HepG2 (cell line): ENCODE measurements around the gene ZNF575. TPM values are rescaled to one million over a fixed set of nuclear protein-coding genes. Genes with fewer than 3 reads are reported as not detected.
A peak's percentile ranks its signal among the peaks of the same experiment; 100 is the strongest.

Experiments
- CBX1 ChIP-seq: IDR thresholded peaks from one replicate; pipeline ENCODE4 v1.6.1; 2016; ENCODE audit warnings: antibody characterized with exemption, low read depth
- ETS1 ChIP-seq: sonication (generic); formaldehyde crosslinking; IDR thresholded peaks from 2 replicates; pipeline ENCODE4 v1.4.0; 2020; ENCODE audit warnings: missing genetic modification reagents
- GPN1 ChIP-seq: sonication (generic); formaldehyde crosslinking; IDR thresholded peaks from 2 replicates; pipeline ENCODE4 v1.5.1; 2020; ENCODE audit warnings: missing genetic modification reagents, borderline replicate concordance
- HOXA3 ChIP-seq: sonication (generic); formaldehyde crosslinking; IDR thresholded peaks from 2 replicates; pipeline ENCODE4 v1.5.0; 2020; ENCODE audit warnings: missing genetic modification reagents
- MTF2 ChIP-seq: sonication (generic); formaldehyde crosslinking; IDR thresholded peaks from 2 replicates; pipeline ENCODE4 v1.5.0; 2020; ENCODE audit warnings: missing genetic modification reagents, borderline replicate concordance
- NFYC ChIP-seq: IDR thresholded peaks from 2 replicates; pipeline ENCODE4 v1.6.1; 2016; ENCODE audit warnings: missing genetic modification reagents, missing compliant biosample characterization
- NR3C1 ChIP-seq: sonication (generic); formaldehyde crosslinking; IDR thresholded peaks from 2 replicates; pipeline ENCODE4 v1.4.0; 2020; ENCODE audit warnings: missing genetic modification reagents
- RBAK ChIP-seq: sonication (generic); formaldehyde crosslinking; IDR thresholded peaks from 2 replicates; pipeline ENCODE4 v1.5.1; 2020; ENCODE audit warnings: mild to moderate bottlenecking, missing genetic modification reagents
- SMC3 ChIP-seq: IDR thresholded peaks from 2 replicates; pipeline ENCODE4 v1.6.1; 2011; ENCODE audit warnings: low read length, improper control_type of control experiment
- SNAI1 ChIP-seq: sonication (generic); formaldehyde crosslinking; IDR thresholded peaks from 2 replicates; pipeline ENCODE4 v1.5.0; 2020; ENCODE audit warnings: mild to moderate bottlenecking, missing genetic modification reagents, borderline replicate concordance
- SPEN ChIP-seq: sonication (generic); formaldehyde crosslinking; IDR thresholded peaks from 2 replicates; pipeline ENCODE4 v1.5.1; 2020; ENCODE audit warnings: low read depth, mild to moderate bottlenecking, missing genetic modification reagents
- SRSF1 ChIP-seq: fragments of 200-400 bp; formaldehyde crosslinking; optimal IDR thresholded peaks from 2 replicates; pipeline ENCODE3; 2017; ENCODE audit warnings: mild to moderate bottlenecking, low read depth, low read length, moderate library complexity
- TARDBP ChIP-seq: sonication (generic); formaldehyde crosslinking; IDR thresholded peaks from 2 replicates; pipeline ENCODE4 v1.8.0; 2022; ENCODE audit warnings: mild to moderate bottlenecking, missing genetic modification reagents
- THAP9 ChIP-seq: sonication (generic); formaldehyde crosslinking; IDR thresholded peaks from 2 replicates; pipeline ENCODE4; 2020; ENCODE audit warnings: missing genetic modification reagents, mild to moderate bottlenecking, borderline replicate concordance
- TMF1 ChIP-seq: sonication (generic); formaldehyde crosslinking; IDR thresholded peaks from 2 replicates; pipeline ENCODE4 v1.8.1; 2022; ENCODE audit warnings: low read depth, missing genetic modification reagents
- ZIK1 ChIP-seq: sonication (generic); formaldehyde crosslinking; IDR thresholded peaks from 2 replicates; pipeline ENCODE4 v1.5.0; 2020; ENCODE audit warnings: mild to moderate bottlenecking, low read depth, missing genetic modification reagents, borderline replicate concordance
- ZMYM4 ChIP-seq: sonication (generic); formaldehyde crosslinking; IDR thresholded peaks from 2 replicates; pipeline ENCODE4 v1.8.1; 2023; ENCODE audit warnings: mild to moderate bottlenecking, missing genetic modification reagents
- ZNF180 ChIP-seq: sonication (generic); formaldehyde crosslinking; IDR thresholded peaks from 2 replicates; pipeline ENCODE4 v1.4.0; 2020; ENCODE audit warnings: low read depth, missing genetic modification reagents, borderline replicate concordance
- ZNF33B ChIP-seq: sonication (generic); formaldehyde crosslinking; IDR thresholded peaks from 2 replicates; pipeline ENCODE4 v1.5.1; 2020; ENCODE audit warnings: mild to moderate bottlenecking, missing genetic modification reagents
- ZNF747 ChIP-seq: sonication (generic); formaldehyde crosslinking; IDR thresholded peaks from 2 replicates; pipeline ENCODE4 v1.8.1; 2023; ENCODE audit warnings: missing genetic modification reagents, mild to moderate bottlenecking, borderline replicate concordance
- ZNF878 ChIP-seq: sonication (generic); formaldehyde crosslinking; IDR thresholded peaks from 2 replicates; pipeline ENCODE4 v1.8.1; 2023; ENCODE audit warnings: mild to moderate bottlenecking, missing genetic modification reagents, moderate library complexity
- ZSCAN29 ChIP-seq: sonication (generic); formaldehyde crosslinking; conservative IDR thresholded peaks from 2 replicates; pipeline ENCODE4 v1.4.0; 2020; ENCODE audit warnings: mild to moderate bottlenecking, missing genetic modification reagents
- polyA plus RNA-seq, 8 experiments: library from polyadenylated mRNA; depleted of rRNA in 3 of 8; stranded (reverse) in 7 of 8; unstranded in 1 of 8; fragments of >200 nt; fragmentation: Illumina TruSeq in 4 of 8; extraction: Trizol in 4 of 8; gene quantifications; 2 replicates each; pipeline versions ENCODE4 v1.2.1 to v1.2.3, GENCODE V29; 2011 to 2016; ENCODE audit warnings: low read depth in 4 of 8, missing spikeins in 1 of 8, mixed read lengths in 1 of 8; ENCODE audit not compliant: insufficient read depth in 1 of 8
- total RNA-seq, 5 experiments: library from RNA; depleted of rRNA; stranded (reverse); fragments of >200 nt; fragmentation: Illumina TruSeq; extraction: Trizol; gene quantifications; 2 replicates each; pipeline ENCODE4 v1.2.3, GENCODE V29; 2016; ENCODE audit warnings: low read depth in 1 of 5
- TF ChIP-seq, protein P1 (sequence below): IDR thresholded peaks from 2 replicates; pipeline ENCODE4 v1.6.1; 2012; ENCODE audit warnings: inconsistent platforms
- TF ChIP-seq, protein P2 (sequence below): IDR thresholded peaks from 2 replicates; pipeline ENCODE4 v1.6.1; 2016; ENCODE audit warnings: low read depth, borderline replicate concordance

Gene ZNF575
- total and polyA plus RNA-seq, 2 of the 13 experiments (the other 11 are each of a cell fraction or from before 2014, with no cell fraction given), result 0.17 to 0.27 TPM

DNA sequence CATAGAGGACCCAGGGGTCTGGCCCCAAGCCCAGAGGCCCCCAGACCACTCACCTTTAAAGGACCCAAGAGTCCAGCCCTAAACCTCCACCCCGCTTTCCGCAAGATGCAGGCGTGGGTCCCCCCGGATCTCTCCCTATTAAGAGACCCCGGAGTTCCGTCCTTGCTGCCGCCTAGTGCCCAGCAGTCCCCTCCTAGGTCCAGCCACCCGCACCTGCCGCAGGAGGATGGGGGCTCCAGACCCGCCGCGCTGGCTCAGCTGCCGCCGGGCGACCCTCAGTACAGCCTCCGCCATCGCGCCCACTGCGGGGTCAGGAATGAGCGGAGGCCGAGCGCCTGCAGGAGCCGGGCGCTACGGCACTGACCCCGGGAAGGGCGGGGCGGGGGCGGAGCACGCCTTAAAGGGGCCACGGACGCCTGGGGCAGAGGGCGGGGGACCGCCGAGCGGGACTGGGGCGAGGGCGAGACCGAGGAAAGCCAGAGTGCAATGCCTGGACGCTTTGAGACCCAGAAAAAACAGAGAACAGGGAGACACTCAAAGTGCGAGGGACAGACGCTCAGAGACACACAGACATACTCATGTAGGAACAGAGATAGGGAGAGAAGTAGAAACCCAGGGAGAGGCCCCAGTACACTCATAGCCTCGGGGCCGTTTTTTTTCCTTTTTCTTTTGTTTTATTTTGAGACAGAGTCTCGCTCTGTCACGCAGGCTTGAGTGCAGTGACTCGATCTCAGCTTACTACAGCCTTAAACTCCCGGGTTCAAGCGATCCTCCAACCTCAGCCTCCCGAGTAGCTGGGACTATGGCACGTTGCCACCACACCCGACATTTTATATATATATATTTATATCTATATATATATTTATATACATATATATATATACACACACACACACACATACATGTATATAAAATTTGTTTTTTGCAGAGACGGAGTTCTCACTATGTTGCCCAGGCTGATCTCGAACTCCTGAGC lies 5.8 kb upstream of the ZNF575 start, which contains the start of gene ETHE1 (continued):
- TF ChIP-seq ZNF33B (no peak), TMF1 (0 out of 2 replicates have a peak, but pooled peaks have one; percentile 68), ZSCAN29 (CRISPR knock-in tag) (0 out of 2 replicates have a peak, but pooled peaks have one; percentile 35), ZNF747 (no peak), TARDBP (CRISPR knock-in tag) (peak; percentile 67; the same call in 1 of the 2 replicates), NFYC (CRISPR knock-in tag) (no peak), THAP9 (peak; percentile 50; the same call in 1 of the 2 replicates), SRSF1 (no peak), ZNF180 (CRISPR knock-in tag) (no peak), ETS1 (CRISPR knock-in tag) (no peak), NR3C1 (no peak), SPEN (CRISPR knock-in tag) (peak; percentile 33; the same call in 1 of the 2 replicates), HOXA3 (CRISPR knock-in tag) (peak; percentile 35; the same call in 1 of the 2 replicates), ZNF878 (CRISPR knock-in tag) (0 out of 2 replicates have a peak, but pooled peaks have one; percentile 66), ZMYM4 (peak; percentile 42; the same call in 1 of the 2 replicates), CBX1 (peak; percentile 30), GPN1 (CRISPR knock-in tag) (no peak), RBAK (CRISPR knock-in tag) (no peak), ZIK1 (CRISPR knock-in tag) (no peak), SMC3 (no peak), MTF2 (CRISPR knock-in tag) (no peak), SNAI1 (CRISPR knock-in tag) (no peak)
- TF ChIP-seq, protein P1, sequence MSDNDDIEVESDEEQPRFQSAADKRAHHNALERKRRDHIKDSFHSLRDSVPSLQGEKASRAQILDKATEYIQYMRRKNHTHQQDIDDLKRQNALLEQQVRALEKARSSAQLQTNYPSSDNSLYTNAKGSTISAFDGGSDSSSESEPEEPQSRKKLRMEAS, result peak; percentile 69
- TF ChIP-seq, protein P2, sequence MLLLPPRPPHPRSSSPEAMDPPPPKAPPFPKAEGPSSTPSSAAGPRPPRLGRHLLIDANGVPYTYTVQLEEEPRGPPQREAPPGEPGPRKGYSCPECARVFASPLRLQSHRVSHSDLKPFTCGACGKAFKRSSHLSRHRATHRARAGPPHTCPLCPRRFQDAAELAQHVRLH (CRISPR knock-in tag), result no peak
